D341Med (cell line): ENCODE results near the gene ANP32A.
"Not testable (repeated sequence)": the region's sequence is repeated elsewhere in the genome, so short reads cannot be mapped to it uniquely, and the experiment has no call there.

Experiments used
- DNase-seq: peaks from one replicate; pipeline ENCODE4 v3.0.0; 2012; ENCODE audit warnings: low spot score

ANP32A gene

DNA sequence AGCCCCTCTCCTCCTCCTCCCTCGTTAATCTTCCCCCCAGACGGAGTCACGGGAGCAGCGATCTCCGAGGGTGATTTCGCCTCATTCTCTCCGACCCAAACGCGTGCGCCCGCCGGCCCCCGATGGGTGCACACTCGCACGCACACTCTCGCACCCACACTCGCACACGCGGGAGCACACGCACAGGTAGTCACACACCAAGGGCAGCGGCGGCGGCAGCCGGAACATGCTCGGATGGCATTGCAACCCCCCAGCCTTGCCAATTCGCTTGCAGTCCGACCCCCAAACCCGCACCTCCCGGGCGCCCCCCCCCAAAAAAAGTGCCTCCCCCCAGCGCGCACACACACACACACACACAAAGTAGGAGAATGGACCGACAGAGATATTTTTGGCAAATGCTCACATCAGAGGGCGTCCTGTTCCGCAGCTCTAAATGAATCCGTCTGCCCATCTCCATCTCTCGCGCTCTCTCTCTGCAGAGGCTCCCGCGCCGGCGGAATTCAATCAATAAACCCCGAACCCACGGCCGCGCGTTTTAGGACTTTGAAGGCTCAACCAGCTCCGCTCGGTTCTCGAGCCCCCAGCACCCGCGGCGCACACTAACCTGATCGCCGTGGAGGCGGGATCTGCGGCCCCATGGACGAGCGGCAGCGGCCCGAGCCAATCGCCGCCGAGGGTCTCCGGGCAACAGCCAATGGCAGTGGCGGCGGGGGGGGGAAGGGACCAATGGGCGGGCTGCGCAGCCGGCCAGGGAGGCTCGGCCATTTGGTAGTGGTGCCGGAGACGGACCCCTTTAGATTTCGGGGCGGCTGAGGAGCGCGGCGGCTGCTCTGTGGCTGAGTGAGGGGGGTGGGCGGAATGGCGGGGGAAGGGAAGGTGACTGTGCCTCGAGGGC is at the start of gene ANP32A:
ANP32A (minus strand) TSS at position 601 of the 895 bp plus-strand sequence; CDS start at position 457, 144 bp downstream.
- DNase-seq: peak; percentile 100

DNA sequence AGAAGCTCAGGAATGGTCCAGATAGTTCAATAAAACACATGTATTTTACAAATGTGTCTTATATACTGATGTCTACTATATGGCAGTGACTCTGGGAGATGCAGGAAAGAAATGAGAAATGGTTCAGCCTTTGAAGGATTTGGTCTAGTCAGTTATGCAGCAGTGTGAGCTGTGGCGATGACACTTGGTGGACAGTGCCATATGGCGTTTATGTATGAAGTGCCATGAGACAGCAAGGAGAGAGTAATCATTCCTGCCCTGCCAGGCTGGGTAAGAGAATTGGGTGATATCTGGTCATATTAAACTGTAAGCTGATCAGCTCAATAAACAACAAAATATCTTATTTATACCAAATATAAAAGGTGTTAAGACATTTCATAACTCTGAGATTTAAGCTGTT is 47.6 kb upstream of the ANP32A start:
- DNase-seq: no peak

DNA sequence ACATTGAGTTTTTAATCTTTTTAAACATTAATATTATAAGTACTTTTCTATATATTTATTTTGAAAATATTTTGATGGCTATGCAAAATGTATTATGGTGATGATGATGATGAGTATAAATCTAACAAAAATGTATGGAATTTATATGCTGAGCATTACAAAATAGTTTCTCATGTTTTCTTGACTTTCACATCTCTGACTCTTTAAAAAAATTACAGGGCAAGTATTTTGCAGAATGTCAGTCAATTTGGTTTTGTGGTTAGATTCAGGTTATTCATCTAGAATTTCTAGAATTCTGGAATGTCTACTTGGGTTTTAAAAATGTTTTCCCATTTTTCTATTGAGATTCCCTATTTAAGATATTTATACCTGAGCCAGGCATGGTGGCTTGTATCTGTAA is 41.7 kb upstream of the ANP32A start:
- DNase-seq: no peak

DNA sequence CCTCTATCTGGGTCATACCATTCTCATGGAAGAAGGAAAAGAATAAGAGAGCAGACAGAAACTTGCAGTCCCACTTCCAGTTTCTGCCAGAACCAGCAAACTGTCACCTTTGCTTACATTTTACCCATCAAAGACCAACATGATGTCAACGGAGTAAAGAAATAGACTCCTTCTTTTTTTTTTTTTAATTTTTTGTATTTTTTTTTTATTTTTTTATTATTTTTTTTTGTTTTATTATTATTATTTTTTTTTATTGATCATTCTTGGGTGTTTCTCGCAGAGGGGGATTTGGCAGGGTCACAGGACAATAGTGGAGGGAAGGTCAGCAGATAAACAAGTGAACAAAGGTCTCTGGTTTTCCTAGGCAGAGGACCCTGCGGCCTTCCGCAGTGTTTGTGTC is 38.0 kb upstream of the ANP32A start:
- not testable (repeated sequence) for DNase-seq

DNA sequence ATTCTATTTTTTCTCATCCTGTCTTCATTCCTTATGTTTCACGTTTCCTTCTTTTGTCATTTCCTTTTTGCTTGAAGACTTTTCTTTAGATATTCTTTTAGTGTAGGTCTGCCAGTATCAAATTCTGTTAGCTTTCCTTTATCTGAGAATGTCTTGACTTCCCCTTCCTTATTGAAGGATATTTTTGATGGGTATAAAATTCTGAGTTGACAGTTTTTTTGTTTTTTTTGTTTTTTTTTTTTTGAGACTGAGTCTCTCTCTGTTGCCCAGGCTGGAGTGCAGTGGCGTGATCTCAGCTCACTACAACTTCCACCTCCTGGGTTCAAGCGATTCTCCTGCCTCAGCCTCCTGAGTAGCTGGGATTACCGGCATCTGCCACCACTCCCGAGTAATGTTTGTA is 36.7 kb upstream of the ANP32A start:
- not testable (repeated sequence) for DNase-seq

DNA sequence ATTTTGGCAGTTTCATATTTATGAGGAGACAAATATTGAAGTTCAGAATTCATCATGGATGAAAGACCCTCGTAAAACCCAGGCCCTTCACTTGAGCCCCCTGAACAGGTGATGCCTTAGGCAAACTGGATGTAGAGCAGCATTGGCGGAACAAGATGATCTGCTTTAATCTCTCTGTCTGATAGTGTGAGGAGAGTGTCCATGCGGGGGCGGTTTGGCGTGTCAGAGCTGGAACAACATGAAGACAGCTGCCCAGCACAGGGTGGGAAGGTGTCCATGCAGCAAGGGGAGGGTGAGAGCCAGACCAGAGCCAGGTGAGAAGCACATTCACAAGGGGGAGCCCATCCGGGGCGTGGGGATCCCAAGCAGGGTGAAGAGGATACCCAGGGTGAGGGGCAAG is 31.8 kb upstream of the ANP32A start:
- DNase-seq: no peak

DNA sequence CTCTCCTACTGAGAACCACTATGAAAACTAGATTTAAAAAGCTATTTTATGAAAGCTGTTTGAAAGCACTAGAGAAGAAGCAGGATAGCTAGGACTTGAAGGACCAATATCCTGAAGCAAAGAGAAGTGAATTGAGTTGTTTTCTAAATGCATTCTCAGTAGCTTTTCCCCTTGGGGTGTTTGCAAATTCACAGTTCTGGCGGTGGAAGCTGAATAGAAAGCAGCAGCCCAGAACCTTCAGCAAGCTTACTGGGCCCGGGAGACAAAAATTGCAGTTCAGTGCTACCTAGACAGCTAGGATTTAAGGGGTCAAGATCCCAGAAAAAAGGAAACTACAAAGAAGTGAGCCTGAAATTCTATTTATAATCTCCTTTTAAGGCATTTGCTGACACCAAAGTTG is 31.3 kb upstream of the ANP32A start:
- DNase-seq: no peak

DNA sequence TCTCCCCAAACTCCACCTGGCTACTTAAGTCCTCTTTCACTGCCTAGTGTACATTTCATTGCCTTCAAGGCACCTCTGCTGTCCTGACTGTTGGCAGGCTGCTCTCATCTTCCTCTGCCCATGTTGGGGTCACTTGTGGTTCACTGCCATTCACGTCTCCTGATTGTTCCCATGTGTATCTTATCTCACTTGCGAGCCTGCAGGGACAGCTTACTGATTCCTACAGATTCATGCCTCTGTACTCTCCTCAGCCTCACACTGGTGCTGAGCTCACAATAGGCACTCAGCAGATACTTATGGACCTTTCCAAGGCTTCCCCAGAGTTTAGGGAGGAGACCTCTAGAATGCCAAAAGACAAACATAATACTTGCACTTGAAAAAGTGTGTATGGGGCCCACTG is 28.8 kb upstream of the ANP32A start:
- DNase-seq: no peak

DNA sequence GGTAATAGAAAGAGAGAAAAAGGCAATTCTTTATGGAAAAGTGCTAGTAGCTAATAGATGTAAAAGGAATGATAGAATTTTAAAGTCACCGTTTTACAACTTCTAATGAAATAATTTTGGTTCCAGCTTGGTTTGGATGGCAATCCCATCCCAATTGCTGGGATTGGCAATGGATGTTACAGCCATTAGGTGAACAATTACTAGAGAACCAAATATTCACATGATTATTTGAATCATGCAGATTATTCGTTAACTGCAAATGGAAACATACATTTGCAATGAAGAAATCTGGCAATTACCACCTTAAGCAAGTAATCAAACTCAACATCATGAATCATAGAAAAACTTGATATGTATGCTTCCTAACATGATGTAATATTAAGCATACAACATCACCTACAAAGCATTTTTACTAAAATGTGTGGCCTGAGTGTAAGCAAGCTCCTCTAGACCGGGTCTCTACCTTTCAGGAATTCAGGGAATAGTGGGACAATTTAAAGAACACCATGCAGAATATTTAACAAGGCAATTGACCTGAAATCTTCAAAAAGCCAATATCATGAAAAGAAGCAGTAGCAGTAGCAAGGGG is 26.2 kb upstream of the ANP32A start:
- no peak for DNase-seq

DNA sequence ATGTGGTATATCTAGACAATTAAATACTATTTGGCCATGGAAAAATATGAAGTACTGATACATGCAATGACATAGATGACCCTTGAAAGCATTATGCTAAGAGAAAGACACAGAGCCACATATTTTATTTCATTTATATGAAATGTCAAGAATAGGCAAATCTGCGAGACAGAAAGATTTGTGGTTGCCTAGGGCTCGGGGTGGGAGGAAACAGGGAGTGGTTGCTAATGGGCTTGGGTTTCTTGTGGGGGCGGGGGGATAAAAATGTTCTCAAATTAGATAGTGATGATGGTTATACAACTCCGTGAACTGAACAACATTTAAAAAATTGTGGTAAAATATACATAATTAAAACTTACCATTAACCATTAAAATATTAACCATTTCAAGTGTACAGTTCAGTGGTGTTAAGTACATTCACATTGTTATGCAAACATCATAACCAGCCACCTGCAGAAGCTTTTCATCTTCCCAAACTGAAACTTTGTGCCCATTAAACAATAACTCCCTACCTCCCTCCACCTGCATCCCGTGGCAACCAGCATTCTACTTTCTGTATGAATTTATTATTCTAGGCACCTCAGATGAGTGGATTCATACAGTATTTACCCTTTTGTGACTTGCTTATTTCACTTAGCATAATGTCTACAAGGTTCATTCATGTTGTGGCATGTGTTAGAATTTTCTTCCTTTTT is 24.3 kb upstream of the ANP32A start:
- DNase-seq: no peak

DNA sequence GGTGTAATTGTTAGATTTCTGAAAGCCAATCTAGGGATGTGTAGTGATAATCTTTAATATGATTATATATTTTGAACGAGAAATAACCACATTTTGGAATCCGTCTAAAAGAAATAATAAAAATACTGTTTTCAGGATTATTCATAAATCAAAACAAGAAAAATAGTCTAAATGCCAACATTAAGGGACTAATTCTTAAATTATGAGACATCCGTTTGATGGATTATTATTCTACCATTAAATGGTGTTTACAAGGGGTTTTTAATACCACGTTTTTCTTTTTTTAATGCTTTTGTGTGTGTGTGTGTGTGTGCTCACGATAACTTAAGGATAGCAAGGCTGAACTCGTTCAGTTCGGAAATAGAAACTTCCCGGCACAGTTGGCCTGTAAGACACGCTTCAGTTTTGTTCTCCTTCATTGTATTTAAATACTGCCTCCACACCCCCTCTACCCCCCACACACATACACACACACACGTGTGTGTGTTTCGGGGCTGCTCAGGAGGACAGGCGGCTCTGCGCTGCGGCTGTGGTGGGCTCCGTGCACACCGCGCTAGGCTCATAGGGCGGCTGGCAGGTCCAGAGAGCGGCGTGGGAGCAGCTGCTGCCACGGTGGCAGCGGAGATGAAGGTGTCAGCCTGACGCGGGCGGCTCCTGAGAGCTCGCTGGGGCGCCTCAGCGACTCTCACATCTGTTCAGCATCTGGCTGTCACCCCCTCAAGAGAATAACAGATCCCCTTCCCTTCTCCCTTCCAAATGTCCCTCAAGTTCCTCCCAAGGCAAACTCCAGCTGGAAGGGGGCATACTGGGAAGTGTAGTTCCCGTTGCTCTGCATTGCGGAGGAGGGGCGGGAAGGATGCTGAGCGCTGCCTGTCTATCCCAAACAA is 23.0 kb upstream of the ANP32A start:
- DNase-seq: no peak

DNA sequence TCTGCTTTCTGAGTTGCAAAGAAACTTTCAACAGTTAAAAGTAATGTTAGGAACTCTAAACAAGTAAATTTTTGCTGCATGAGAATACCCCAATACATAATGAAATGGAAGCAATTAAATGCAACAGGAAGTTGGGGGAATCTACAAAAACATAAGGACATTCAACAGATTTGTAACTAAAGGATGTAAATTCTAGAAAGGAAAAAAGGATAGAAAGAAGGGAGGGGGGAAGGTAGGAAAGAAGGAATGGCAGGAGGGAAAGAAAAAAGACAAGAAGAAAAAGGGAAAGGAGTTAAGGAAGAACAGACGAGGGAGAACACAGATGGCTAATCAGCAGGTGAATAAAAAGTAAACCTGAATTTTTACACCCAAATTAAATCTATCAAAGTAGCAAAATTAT is 22.3 kb upstream of the ANP32A start:
- no peak for DNase-seq

DNA sequence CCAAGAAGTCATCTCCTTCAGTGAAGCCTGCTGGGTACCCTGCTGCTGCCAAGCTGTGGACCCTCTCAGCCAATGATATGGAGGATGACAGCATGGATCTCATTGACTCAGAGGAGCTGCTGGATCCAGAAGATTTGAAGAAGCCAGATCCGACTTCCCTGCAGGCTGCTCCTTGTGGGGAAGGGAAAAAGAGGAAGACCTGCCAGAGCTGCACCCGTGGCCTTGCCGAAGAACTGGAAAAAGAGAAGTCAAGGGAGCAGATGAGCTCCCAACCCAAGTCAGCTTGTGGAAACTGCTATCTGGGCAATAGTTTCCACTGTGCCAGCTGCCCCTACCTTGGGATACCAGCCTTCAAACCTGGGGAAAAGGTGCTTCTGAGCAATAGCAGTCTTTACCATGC is 13.7 kb upstream of the ANP32A start:
- DNase-seq: no peak

DNA sequence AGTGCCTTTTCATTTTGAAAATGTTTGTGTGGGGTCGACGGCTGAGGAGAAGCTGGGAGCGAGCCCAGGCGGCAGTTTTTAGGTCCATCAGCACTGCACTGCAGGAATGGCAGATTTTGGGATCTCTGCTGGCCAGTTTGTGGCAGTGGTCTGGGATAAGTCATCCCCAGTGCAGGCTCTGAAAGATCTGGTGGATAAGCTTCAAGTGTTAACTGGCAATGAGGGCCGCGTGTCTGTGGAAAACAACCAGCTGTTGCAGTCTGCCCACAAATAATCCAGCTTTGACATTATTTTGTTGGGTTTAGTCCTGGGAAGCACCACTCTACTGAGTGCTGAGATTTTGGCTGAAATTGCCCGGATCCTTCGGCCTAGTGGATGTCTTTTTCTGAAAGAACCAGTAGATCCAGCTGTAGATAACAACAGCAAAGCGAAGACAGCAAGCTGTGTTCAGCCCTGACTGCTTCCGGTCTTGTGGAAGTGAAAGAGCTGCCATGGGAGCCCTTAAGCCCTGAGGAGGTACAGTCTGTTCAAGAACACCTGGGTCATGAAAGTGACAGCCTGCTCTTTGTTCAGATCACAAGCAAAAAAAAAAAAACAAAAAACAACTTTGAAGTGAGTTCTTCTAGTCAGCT is 13.1 kb upstream of the ANP32A start:
- DNase-seq: no peak

DNA sequence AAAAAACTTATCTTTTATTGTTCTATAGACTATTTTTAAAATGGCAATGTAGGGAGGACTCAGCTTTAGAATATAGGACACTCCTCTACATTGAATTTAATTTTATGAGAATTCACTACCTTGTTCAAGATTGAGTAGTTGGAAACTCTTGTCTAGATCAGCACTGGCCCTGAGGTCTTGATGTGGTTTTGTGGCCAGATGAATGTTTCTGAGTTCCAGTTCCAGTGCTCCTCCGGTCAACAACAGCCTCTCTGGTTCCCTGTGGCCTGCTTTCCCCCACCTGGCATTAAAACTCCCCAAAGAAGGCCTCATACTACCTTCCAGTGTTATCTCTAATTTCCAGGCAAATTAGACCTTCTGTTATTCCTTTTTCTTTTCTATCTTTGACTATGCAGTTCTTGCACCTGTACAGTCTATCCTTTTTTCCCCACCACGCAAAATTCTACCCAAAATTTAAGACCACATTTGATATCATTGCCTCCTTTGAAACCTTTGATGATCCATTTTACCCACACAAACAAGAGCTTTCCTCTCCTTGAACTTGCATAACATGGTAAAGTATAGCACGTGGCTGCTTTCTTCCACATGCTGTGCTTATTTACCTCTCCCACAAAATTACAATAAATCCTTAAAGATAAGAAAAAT is 9.6 kb upstream of the ANP32A start:
- no peak for DNase-seq

DNA sequence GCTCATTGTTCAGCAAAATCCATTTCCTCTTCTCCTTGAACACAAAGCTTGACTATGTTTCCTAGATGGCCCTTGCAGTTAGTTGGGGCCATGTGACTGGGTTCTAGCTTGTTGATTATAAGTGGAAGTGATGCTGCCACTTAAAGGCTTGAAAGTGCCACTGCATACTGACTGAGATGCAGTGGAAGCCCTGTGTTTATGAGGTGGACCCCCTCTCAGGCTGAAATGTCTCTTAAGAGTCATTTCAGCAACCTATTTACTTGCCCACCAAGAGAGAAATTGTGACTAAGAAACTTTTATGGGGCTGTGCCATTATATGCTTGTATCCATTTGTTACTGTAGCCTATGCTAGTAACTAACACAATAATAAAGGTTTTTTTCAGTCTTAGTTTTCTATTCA is 8.4 kb upstream of the ANP32A start:
- DNase-seq: no peak

DNA sequence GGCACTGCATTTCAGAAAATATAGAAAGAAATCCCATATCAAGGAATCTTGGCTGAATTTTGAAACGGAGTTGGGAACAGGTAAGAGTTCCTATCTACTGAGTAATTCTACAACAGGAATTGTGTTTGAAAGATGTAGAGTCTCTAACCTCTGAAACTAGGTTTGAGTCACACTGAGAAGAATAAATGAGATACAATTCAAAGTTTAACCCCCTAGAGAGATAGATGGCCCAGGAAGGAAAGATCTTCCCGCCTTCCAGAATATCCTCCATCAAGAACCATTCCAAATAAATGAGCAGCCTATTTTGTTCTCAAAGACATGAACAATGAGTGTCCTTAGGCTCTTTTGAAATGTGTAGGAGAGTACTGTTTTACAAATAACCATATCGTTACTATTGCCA is 2.9 kb upstream of the ANP32A start:
- no peak for DNase-seq

DNA sequence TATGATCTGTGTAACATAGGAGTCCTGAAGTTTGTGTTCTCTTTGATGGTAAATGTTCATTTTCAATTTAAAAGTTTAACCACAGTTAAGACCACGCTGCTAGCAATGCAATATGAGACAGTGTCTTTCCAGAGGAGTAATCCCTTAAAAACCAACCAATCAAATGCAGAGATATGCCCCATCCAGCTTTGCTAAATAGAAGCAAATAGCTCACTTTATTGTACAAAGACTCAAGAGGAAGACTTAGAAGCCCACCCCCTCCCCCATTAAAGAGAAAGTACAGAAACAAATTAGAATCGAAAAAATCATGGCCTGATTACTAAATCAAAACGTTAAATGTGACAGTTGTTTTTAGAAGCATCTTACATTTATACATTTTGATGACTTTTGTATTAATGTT is 2.1 kb upstream of the ANP32A start:
- no peak for DNase-seq

DNA sequence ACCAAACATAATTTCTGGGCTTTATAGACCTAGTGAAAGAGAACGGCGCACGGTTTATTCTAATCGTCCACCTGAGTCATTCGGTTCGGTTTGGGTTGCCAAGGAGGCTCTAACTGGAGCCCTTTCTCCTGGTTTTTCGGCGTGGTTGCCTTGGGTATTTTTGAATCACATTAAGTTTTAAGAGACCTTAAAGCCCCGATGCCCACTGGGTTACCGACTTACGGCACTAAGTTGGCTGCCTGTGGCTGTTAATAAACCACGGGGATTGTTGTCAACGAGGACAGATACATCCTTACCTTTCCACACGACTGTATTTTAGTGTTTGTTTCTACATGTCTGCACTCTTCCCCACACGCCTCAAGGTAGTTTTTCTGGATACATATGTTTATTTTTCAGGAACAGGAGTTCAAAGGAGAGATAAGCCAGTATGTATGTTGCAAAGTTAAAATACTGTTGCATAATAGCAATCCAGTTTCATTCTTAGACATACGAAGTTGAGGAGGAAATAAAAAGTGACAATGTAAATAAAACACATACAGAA is 1.2 kb upstream of the ANP32A start:
- DNase-seq: no peak

DNA sequence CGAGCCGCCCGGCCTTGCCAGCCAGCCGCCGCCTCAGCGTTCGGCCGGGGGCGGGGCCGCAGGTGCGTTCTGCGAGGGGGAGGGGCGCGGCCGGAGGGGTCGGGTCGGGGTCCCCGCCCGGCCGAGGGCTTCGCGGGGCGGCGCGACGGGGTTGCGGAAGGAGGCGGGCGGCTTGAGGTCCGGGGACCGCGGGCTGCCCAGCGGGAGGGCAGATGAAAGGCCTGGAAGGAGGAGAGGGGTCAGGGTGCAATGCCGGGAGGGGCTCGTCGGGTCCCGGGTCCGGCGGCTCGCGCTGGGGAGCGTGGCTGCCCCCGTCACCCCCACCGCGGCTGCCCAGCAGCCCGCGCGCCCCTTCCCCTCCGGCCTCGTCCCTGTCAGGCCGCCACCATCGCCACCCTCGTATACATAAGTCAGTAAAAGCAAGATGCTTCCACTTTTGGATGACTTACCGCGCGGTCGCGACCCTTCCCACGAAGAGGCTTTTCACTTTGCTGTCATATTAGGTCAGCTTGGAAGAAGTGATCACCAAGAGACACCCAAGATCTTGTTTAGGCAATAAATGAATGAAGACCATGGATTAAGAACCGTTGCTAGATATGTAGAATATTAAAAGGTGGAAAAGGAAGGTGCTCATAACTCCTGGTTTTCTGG is 620 bp upstream of the ANP32A start:
- DNase-seq: no peak
